Left renal cortex interstitium (tissue), 4 donors: ENCODE results near the gene NFKBIE. TPM values are rescaled to one million over a fixed set of nuclear protein-coding genes. Genes with fewer than 3 reads are reported as not detected.
"Not testable (repeated sequence)": the region's sequence is repeated elsewhere in the genome, so short reads cannot be mapped to it uniquely, and the experiment has no call there.

ENCODE experiments used
- DNase-seq, 4 donors: peaks; one replicate each; pipeline ENCODE4 v3.0.0-alpha.2; 2013; ENCODE audit warnings: low read depth in 4 of 4, low spot score in 2 of 4, missing footprints in 1 of 4
- polyA plus RNA-seq, 4 donors: library from polyadenylated mRNA; unstranded; fragments of 120-200 nt; gene quantifications; one replicate each; pipeline ENCODE4 v1.2.1, GENCODE V29; 2013; ENCODE audit not compliant: insufficient read length in 4 of 4

Gene NFKBIE, protein sequence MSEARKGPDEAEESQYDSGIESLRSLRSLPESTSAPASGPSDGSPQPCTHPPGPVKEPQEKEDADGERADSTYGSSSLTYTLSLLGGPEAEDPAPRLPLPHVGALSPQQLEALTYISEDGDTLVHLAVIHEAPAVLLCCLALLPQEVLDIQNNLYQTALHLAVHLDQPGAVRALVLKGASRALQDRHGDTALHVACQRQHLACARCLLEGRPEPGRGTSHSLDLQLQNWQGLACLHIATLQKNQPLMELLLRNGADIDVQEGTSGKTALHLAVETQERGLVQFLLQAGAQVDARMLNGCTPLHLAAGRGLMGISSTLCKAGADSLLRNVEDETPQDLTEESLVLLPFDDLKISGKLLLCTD
- polyA plus RNA-seq = 10 to 100 TPM in 2 of 4 donors, 1 to 10 TPM in 2; 9.1 to 14.1 (median 11.1) TPM

DNA sequence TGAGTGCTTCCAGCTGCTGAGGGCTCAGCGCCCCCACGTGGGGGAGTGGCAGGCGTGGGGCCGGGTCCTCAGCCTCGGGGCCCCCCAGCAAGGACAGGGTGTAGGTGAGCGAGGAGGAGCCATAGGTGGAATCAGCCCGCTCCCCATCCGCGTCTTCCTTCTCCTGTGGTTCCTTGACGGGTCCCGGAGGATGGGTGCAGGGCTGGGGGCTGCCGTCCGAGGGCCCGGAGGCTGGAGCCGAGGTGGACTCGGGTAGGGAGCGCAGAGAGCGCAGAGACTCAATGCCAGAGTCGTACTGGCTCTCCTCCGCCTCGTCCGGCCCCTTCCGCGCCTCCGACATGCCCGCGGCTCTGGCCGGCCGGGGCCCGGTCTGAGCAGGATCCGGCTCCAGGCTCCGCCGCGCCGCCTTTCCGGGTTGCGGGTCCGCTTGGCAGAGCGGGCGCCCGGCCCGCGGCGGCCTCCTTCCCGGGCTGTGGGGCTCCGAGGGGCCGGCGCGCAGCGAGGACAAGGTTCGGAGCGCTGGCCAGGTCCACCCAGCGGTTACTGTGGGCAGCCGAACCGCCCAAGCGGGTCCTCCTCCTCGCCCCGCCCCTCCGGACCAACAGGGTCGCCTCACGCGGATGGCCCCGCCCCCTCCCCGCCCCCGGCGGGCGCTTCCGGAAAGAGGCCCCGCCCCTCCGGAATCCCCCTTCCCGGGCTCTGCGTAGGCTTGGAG, at the start of gene NFKBIE:
Gene NFKBIE (minus strand): TSS at position 545 of the 715 bp plus-strand sequence. CDS start 205 bp downstream, at position 340.
- DNase-seq = peak in 3 of 4 donors; percentile 83 to 89 (median 86)

DNA sequence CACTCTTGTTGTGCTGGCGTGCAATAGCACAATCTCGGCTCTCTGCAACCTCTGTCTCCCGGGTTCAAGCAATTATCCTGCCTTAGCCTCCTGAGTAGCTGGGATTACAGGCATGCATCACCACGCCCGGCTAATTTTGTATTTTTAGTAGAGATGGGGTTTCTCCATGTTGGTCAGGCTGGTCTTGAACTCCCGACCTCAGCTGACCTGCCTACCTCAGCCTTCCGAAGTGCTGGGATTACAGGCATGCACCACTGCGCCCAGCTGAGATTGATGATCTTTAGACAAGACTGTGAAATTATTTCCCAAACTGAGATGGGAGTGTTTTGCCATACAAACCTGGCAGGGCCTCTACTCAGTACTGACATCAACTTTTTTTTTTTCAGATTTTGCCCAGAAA, 49.3 kb upstream of the NFKBIE start:
- not testable (repeated sequence) for DNase-seq

DNA sequence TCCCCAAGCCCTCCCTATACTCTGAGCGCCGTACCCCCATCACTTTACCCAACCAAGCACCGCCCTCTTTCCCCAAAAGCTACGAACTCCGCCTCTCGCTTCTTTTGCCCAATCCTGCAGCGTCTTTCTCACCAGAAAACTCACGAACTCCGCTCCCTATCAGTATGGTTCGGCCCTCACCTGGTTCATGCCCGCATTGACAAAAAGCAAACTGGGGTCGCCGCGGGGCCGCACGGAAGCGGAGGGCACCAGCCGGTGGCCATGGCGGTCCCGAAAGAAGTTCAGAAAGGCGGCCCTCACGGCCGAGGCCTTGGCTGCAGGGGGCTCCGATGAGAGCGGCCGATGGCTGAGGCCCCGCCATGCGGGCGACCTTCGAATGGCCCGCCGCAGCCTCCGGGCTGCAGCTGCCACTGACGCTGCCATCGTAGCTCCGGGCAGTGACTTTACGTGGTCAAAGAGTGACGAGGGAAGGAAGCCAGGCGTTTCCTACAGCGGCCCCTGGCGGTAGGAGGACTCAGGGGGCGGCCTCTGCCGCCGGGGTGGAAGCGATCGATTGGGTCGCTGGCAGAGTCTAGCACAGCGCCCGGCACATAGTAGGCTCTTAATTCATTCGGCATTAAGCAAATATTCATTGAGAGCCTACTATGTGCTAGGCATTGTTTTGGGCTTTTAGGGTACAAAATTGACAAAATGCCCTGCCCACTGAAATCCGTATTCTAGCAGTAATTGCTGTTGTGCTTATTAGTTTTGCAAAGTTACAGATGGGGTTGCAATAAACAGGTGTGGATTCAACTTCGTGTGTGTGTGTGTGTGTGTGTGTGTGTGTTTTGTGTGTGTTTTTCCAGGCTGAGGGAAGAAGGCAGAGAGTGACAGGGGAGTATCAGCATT, 47.8 kb upstream of the NFKBIE start, which contains the start of gene AARS2:
Gene AARS2 (minus strand): TSS at position 447 of the 888 bp plus-strand sequence. CDS start 24 bp downstream, at position 423.
- peak; percentile 62 to 74 (median 66) for DNase-seq

DNA sequence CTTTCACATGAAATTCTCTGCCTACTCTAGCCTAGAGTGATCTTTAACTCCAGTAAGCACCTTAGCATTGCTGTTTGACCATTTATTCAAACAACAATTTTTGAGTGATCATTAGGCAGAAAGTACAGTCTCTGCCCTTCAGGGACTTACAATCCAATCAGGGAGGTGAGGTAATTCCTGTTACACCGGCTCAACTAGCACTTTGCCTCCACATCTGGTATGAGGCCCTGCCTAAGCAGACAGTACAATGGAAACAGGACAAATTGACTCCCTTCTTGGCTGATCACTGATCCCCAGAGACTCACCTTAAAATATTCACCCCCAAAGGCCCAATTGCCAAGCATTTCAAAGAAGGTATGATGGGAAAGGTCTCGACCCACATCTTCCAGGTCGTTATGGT, 46.4 kb upstream of the NFKBIE start:
- no peak for DNase-seq

DNA sequence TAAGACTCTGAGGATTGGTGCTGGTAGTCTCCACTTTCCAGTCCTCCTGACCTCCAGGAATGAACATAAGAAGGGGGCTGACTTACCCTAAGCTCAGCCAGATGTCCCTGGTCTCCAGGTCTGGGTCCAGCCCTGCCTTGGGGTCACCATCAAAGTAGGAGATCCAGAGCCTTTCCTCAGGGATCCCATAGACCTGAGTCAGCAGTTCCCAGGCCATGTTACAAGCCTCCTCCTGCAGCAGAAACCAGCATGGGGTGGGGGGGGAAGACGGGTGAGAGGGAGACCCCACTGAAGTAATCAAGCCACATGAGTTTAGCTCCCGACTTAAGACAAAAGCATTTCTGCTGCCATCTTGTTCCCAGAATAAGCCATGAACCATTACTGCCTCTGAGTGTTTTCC, 46.0 kb upstream of the NFKBIE start:
- no peak for DNase-seq

DNA sequence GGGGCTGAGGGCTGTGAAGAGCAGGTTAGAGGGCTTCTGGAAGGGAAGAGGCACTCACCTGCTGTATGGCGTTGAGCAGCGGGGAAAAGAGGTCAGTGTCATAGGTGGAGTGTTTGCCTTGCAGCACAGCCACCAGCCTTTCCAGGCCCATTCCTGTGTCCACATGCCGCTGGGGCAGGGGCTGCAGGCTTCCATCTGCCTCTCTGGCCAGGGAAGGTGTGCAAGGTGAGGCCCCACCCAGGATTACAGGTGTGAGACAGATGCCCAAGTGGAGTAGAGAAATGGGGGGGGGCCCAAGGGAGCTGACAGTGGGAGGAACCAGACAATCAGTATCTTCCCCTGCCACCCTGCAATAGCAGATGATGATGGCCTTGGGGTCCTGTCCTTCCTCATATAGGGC, 44.9 kb upstream of the NFKBIE start:
- DNase-seq = no peak

DNA sequence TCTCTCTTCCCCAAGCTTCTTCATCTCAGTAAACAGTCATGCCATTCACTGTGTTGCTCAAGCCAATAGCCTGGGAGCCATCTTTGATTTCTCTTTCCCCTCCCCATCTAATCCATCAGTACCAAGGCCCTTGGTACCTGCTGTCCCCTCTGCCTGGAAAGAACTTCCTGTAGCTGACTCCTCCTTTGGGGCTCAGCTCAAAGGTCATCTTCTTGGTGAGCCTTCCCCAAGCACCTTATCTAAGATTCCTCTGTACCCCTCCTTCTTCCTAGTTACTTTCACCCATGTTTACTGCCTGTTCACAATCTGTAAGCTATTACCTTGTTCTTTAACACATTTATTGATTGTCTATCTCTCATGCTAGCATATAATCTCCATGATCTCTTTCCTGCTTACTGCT, 44.3 kb upstream of the NFKBIE start:
- no peak for DNase-seq

DNA sequence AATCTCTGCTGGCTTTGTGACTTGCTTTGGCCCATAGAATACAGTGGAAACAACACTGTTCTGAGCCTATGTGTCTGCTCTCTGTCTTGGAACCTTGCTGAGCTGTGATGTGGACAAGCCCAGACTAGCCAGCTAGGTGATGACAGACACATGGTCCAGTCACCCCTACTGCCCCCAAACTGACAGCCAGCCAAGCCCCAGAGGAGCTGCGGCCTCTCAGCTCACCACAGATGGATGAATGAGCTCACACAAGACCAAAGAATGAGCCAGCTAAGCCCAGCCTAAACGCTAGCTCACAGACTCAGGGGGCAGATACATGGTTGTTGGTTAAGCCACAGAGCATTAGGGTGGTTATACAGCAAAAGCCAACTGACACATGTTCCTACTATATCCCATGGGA, 43.7 kb upstream of the NFKBIE start:
- DNase-seq = no peak

DNA sequence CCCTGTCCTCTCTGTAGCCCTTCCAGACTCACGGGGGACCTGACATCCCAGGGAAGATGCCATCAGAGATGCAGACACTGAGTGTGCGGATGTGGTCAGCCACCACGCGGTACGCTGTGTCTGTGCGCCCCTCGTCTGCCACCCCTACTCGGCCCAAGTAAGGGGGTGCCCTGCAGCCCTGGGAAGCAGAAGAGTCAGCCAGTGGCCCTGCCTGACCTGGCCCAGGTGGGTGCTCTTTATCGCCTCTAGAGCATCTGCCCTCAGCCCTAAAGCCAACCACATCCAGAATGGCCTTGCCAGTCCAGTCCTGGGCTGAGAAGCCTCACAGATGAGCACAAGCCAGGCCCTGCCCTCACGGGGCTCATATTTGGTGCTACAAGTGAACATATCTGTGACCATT, 41.9 kb upstream of the NFKBIE start:
- no peak for DNase-seq

DNA sequence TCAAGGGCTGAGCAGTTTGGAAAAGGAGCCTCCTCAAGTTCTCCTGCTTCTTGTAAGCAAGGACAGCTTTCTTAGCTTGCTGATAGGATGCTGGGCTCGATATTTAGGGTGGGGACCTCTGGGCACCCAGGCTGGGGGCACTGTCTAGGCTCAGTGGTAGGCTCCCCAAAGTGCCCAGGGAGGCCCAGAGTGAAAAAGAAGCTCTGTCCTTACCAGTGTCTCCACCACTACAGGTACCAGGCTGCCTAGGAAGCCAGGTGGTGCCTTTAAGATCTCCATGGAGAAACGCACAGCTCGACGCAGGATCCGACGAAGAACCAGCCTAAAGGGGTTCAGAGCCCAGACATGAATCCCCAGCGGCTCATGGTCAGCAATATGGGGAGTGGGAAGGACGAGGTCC, 41.4 kb upstream of the NFKBIE start:
- DNase-seq = no peak

DNA sequence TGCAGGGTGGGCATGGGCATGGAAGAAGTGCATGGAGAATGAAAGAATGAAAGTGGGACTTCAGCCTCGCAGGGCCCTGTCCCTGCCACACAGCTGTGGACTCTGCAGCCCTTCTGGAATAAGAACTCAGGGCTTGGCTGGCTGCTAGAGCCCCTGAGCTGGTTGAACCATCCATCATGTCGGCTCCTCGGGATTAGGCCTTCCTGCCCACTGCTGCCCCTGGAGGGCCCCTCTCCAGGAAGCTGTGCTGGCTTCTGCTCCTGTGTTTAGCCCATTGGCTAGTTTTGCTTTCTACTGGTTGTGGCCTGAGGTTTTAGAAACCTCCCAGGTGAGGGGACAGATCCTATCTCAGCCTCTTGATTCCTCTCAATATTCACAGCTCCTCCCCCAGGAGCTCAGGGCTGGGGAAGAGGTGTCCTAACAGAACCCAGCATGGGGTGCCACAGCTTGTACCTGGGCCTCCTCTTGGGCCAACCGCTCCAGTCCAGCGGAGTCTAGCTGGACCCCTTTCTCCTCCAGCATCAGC, 39.9 kb upstream of the NFKBIE start:
- no peak for DNase-seq

DNA sequence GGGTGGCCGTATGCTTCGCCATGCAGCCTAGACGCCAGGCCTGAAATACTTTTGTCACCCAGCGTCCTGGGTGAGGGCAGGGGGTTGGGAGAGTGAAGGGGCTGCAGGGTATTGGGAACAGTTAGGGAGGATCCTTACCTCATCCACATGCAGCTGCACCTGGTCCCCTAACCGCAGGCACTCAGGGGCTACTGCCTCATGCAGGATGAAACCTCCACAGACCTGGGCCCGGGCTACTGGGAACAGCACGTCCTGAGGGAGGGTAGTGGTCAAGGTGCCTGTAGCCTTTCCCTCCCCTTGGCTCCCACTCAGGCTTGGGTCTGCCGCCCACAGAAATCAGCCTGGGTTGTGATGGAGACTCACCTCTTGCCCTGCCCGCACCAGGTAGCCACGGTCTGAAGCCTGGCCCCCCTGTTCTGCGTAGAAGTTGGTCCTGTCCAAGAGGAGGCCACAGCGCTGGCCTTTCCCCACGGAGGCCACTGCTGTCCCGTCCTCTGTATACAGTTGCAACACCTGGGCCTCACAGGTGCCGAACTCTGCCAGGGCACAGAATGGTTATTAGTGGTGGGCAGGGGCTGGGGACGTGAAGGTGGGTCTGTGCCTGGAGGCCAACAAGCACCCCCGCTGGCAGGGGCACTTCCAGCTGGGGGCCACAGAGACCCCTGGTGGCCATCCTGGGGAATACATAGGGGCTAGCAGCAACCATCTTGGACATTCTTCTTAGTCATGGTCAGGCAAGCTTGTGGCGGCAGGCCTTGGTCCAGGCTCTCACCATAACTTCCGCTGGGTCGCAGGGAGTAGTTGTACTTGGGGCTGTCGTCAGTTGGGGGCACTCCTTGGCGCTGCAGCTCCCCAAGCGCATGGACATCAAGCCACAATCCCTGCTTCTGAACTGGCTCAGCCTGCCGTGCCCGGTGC, 39.2 kb upstream of the NFKBIE start:
- no peak for DNase-seq

DNA sequence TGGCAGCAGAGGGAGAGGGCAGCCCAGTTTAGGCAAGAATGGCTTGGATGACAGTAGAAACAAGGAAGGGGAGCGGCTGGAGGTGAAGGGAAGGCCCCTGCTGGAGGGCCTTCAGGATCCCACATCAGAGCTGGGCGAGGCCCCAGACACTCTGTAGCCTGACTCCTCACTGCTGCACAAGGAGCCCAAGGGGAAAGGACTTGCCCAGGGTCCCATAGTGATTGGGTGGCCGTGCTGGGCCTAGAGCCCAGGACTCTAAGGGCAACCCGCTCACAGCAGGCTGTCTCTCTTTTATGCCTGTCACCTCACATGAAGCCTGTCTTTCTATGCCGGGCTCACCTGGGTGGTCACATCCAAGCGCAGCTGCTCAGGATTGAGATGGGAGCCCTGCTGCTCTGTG, 38.5 kb upstream of the NFKBIE start:
- no peak for DNase-seq

DNA sequence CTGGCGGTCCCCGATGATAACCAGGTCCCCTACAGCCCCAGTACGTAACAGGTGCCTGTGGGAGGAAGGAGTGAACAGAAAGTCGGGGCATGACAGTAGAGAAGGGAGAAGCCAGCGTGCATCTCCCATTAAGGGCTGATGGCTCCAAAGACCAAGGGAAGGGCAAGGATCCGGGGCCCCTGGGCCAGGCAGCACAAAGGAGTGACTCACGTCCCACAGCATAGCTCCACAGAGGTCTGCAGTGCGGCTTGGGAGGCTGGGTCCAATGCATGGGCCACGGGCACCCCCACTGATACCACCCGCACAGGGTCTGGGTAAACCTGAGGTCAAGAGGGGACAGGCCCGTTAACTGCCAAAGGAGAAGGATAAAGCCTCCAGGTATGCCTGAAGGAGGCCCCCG, 37.5 kb upstream of the NFKBIE start:
- DNase-seq = no peak

DNA sequence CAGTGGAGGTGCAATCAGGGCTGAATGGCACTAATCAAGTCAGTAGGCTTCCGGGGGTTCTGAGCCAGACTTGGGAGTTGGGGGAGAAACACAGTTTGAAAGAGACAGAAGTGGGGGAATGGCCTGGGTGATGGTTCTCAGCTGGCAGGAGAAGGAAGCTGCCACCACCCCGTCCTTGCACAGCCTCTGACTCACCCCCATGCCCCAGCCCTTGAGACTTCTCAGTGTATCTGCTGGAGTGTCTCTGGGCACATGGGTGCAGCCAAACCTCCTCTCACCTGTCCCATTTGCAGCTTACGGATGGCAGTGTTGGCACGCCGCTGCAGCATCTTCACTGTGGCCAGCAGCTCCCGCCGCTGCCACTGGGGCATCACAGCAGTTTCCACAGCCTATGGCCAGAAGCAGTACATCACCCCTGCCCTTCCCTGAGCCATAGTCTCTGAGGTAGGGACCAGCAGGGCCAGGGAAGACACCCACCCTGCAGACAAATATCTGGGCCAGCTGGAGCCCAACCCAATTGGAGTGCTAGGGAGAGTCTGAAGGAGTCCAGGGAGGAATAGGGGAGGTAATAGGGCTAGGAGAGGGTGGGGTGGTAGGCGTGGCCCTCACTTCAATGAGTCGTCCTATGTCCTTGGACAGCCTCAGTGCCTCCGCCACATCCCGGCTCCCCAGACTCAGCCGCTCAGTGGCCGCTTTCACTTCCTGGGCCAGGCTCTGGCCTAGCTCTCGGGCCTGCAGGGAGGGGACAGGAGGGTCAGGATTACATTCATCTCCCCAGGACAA, 36.6 kb upstream of the NFKBIE start:
- DNase-seq = no peak

DNA sequence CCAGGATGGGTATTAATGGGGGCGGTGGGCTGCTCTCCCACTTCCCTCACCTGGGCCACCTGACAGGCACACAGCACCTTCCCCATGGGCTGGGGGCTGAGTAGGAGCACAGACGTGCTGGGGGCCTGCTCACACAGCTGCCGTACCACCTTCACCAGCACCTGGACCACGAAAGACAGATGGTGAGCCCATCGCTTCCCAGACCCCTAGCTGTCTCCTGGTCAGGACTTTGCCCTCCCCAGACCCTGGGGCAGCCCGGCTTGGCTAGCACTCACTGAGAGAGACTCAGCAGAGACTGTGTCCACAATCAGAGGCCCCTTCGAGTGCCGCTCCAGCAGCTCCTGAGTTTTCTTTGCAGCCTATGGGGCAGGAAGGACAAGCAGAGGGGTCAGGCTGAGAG, 35.8 kb upstream of the NFKBIE start:
- no peak for DNase-seq

DNA sequence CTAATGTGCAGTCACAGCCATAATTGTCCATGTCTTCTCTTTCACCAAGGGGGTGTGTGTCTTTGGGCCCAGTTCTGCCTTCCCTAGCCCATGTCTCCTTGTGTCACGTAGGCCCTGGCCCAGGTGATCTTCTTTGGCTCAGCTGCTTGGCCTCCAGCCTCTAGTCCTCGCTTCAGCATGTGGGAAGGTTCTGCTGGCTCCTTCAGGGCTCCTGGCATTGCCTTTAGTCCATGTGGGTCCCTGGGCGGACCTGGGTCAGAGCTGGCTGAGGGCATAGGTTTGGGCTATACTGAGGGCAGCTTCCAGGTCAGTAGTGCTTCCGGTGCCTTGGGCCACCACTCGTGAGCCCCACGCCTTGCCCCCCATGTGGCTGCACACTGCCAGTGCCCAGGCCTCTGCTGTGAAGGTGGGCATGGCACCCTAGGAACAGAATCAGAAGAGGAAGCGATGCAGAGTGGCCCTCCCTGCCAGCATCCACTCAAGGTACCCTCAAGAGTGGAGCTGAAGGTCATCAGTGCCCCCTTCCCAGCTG, 35.0 kb upstream of the NFKBIE start:
- no peak for DNase-seq

DNA sequence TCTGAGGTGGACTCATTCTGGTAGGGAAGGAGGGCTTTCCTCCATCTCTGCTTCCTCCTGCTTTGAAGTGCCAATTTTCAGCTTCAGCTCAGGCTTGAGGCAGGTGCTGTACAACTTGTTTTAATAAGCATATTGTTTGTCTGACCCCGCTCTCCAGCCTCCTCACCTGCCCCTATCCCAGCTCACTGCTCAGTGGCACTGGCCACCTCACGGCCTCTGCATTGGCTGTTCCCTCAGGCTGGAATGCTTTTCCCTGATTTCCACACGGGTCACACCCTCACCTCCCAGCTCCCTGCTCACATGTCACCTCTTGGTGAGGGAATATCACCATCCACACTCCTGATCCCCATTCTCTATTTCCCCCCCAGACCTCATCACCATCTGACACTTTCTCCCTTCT, 33.5 kb upstream of the NFKBIE start:
- no peak for DNase-seq
